B cell (primary cell): Measurements from ENCODE around the gene MCF2L. TPM values are rescaled to one million over a fixed set of nuclear protein-coding genes. Genes with fewer than 3 reads are reported as not detected.
A peak's percentile ranks its signal among the peaks of the same experiment; 100 is the strongest.

Experiments
- ATAC-seq: fragments of 200-7000 bp; cut with Tn5 transposase; one replicate; pipeline ENCODE4 v1.10.0; 2021; ENCODE audit warnings: low read depth, mild to moderate bottlenecking, moderate number of reproducible peaks, moderate library complexity
- CTCF ChIA-PET: fragments of 350-600 bp; sonication (Branson Sonifier 250); formaldehyde crosslinking; loops from one replicate; lab custom pipeline; 2021; ENCODE audit warnings: antibody characterized with exemption, inconsistent platforms; lab: Charles Lee
- POLR2A ChIA-PET: fragments of 350-600 bp; sonication (Branson Sonifier 250); formaldehyde crosslinking; loops from one replicate; lab custom pipeline; 2021; ENCODE audit warnings: antibody characterized with exemption; lab: Charles Lee
- DNase-seq: peaks from one replicate; pipeline ENCODE4 v3.0.0; 2013
- H2AFZ ChIP-seq: 2 replicates; pipeline ENCODE4 v1.6.1; 2012; ENCODE audit warnings: mild to moderate bottlenecking, low read depth, low read length; ENCODE audit not compliant: insufficient read depth, poor library complexity, severe bottlenecking
- H3K27ac ChIP-seq, 2 donors: 1 replicate in 1 of 2; 2 replicates in 1 of 2; pipeline ENCODE4 v1.5.1; 2012 to 2013; ENCODE audit warnings: low read length in 2 of 2, mild to moderate bottlenecking in 2 of 2, moderate library complexity in 1 of 2
- H3K27me3 ChIP-seq, 4 experiments: fragments of 200-600 bp in 1 of 4; sonication (generic) in 1 of 4; replicated peaks in 1 of 4; 1 replicate in 2 of 4; 2 replicates in 2 of 4; pipeline versions ENCODE4 v1.6.1 to v1.7.0; 2013 to 2016; ENCODE audit warnings: low read length in 3 of 4, mild to moderate bottlenecking in 2 of 4, mixed read lengths in 1 of 4, moderate library complexity in 1 of 4; ENCODE audit not compliant: insufficient read depth in 4 of 4, control insufficient read depth in 3 of 4; ENCODE audit errors: control extremely low read depth in 1 of 4
- H3K36me3 ChIP-seq, 2 experiments: replicated peaks in 1 of 2; 1 replicate in 1 of 2; 2 replicates in 1 of 2; pipeline versions ENCODE4 v1.6.1 to v1.7.1; 2013; ENCODE audit warnings: low read length in 1 of 2; ENCODE audit not compliant: insufficient read depth in 2 of 2, control insufficient read depth in 1 of 2; ENCODE audit errors: control extremely low read depth in 1 of 2, extremely low read depth in 1 of 2
- H3K4me1 ChIP-seq, 2 donors: fragments of 200-600 bp in 1 of 2; sonication (generic) in 1 of 2; 1 replicate in 1 of 2; 2 replicates in 1 of 2; pipeline versions ENCODE4 v1.5.1 to v1.6.1; 2013 to 2017; ENCODE audit warnings: low read length in 2 of 2; ENCODE audit not compliant: control insufficient read depth in 2 of 2, insufficient read depth in 2 of 2
- H3K4me2 ChIP-seq: replicated peaks from 2 replicates; pipeline ENCODE3; 2012; ENCODE audit warnings: mild to moderate bottlenecking, low read depth, low read length; ENCODE audit not compliant: poor library complexity, severe bottlenecking
- H3K4me3 ChIP-seq, 5 experiments: fragments of 200-600 bp in 1 of 5; sonication (generic) in 1 of 5; 1 replicate in 3 of 5; 2 replicates in 2 of 5; pipeline versions ENCODE4 v1.5.1 to v1.7.0; 2011 to 2016; ENCODE audit warnings: low read length in 4 of 5, mild to moderate bottlenecking in 4 of 5, low read depth in 2 of 5, control low read depth in 1 of 5, moderate library complexity in 1 of 5; ENCODE audit not compliant: insufficient read depth in 1 of 5; ENCODE audit errors: control extremely low read depth in 1 of 5, extremely low read depth in 1 of 5
- H3K79me2 ChIP-seq: fragments of 200-600 bp; sonication (generic); one replicate; pipeline ENCODE4 v1.6.0; 2016; ENCODE audit warnings: low read length; ENCODE audit not compliant: control insufficient read depth, insufficient read depth
- H3K9ac ChIP-seq: fragments of 200-600 bp; sonication (generic); 2 replicates; pipeline ENCODE4 v1.6.1; 2017; ENCODE audit warnings: mild to moderate bottlenecking, low read length, moderate library complexity
- H3K9me3 ChIP-seq, 3 donors: one replicate each; pipeline versions ENCODE4 v1.6.1 to v1.7.1; 2013; ENCODE audit warnings: low read length in 2 of 3; ENCODE audit not compliant: control insufficient read depth in 2 of 3, insufficient read depth in 1 of 3; ENCODE audit errors: control extremely low read depth in 1 of 3
- H4K20me1 ChIP-seq: 2 replicates; pipeline ENCODE4 v1.6.0; 2012; ENCODE audit warnings: mild to moderate bottlenecking, low read length; ENCODE audit not compliant: insufficient read depth, control insufficient read depth, poor library complexity, severe bottlenecking
- H3K27ac Mint-ChIP-seq: one replicate; pipeline ENCODE4 v1.8.0; 2021; ENCODE audit warnings: mixed read lengths
- H3K27me3 Mint-ChIP-seq: one replicate; pipeline ENCODE4 v1.8.0; 2021; ENCODE audit warnings: mixed read lengths
- H3K4me1 Mint-ChIP-seq: one replicate; pipeline ENCODE4 v1.8.0; 2021; ENCODE audit warnings: mixed read lengths
- H3K4me3 Mint-ChIP-seq: one replicate; pipeline ENCODE4 v1.8.0; 2021; ENCODE audit warnings: mixed read lengths
- H3K9me3 Mint-ChIP-seq: one replicate; pipeline ENCODE4 v1.8.0; 2022; ENCODE audit warnings: mixed read lengths; ENCODE audit not compliant: insufficient read depth
- EZH2 ChIP-seq: IDR thresholded peaks from 2 replicates; pipeline ENCODE4 v1.6.1; 2012; ENCODE audit warnings: borderline replicate concordance, low read depth, mild to moderate bottlenecking, moderate library complexity, low read length; ENCODE audit not compliant: insufficient read depth, poor library complexity, severe bottlenecking
- WGBS: methylation state at CpG from one replicate; pipeline ENCODE4 v1.1.5; 2013; ENCODE audit warnings: missing lambda C conversion rate; ENCODE audit not compliant: insufficient coverage; 5-methylcytosine and 5-hydroxymethylcytosine counted together
- intact Hi-C: fragments of 100-400 bp; cut with micrococcal nuclease; formaldehyde crosslinking; loops from one replicate; pipeline ENCODE4 v1.10.0; 2022
- polyA plus RNA-seq: library from polyadenylated mRNA; depleted of rRNA; stranded (reverse); fragments of >200 nt; gene quantifications from 2 replicates; pipeline ENCODE4 v1.2.3, GENCODE V29; 2012
- total RNA-seq, 2 donors: library from RNA; stranded (reverse); fragments of 120-200 nt in 1 of 2; gene quantifications; 1 replicate in 1 of 2; 2 replicates in 1 of 2; pipeline versions ENCODE4 v1.2.3 to v1.2.4, GENCODE V29; 2013 to 2022
- TF ChIP-seq, protein P1 (sequence below): fragments of 200-600 bp; IDR thresholded peaks from one replicate; pipeline ENCODE4 v1.8.0; 2022; ENCODE audit warnings: antibody characterized with exemption, mild to moderate bottlenecking

The MCF2L gene
- total and polyA plus RNA-seq, 2 donors (not counting 1 experiment from before 2014, with no cell fraction given) = 3.7 to 8.2 TPM

DNA sequence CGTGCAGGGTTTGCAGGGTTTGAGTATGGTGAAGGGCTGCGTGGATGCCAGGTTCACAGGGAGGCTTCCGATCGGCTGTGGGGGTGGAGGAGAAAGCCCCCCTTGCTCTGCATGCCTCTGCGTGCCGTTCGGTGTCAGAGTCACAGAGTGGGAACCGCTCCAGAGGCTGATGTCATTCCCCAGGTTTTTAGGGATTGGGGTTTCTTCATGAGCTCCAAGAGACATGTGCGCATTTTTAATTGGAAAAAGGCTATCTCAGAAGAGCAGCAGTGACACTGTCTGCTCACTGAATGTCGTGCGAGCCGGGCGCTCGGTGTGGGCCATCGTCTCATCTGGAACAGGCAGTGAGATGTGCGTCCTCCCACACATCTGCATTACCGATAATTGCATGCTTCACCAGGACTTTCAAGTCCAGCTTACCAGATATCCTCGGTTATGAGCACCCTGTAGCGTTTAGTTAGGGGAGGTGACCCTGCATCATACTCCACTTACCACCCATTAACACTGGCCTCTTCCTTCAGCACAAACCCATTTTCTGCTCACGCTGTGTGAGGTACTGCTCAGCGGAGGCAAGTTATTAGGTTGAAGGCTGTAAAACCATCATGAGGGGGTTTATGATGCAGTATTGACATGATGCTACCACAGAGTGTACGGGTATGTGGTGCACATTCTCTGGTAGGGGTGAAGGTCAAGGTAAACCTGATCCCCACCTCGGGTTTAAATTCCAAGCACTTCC is 1.7 kb downstream of the MCF2L start:
- H3K4me3 ChIP-seq = no peak overlapping the region
- DNase-seq = no peak
- 95% methylated on average over 19 of the region's 23 CpGs for WGBS
- Mint-ChIP-seq H3K4me1 (peaks cover 12% of the 10 kb centered on the region), H3K9me3 (no peaks in the 10 kb centered on the region), H3K27ac (no peak overlapping the region), H3K27me3 (peaks cover 23% of the 10 kb centered on the region), H3K4me3 (peak overlapping the region; percentile 91)
- no peak for ATAC-seq
- peaks cover 12 to 13% of the 10 kb centered on the region in 2 donors for H3K4me1 ChIP-seq
- no peaks in the 10 kb centered on the region for H3K36me3 ChIP-seq
- ChIA-PET POLR2A (no interaction called here), CTCF (interaction anchor here (1.6 to 2.2 kb wide), 2 partner anchors 28 to 59 kb away, joined by 5 to 9 read pairs; no protein-coding TSS in a partner anchor)
- H3K9me3 ChIP-seq = peaks cover 0 to 4% (median 0%) of the 10 kb centered on the region in 3 donors
- TF ChIP-seq, protein P1, sequence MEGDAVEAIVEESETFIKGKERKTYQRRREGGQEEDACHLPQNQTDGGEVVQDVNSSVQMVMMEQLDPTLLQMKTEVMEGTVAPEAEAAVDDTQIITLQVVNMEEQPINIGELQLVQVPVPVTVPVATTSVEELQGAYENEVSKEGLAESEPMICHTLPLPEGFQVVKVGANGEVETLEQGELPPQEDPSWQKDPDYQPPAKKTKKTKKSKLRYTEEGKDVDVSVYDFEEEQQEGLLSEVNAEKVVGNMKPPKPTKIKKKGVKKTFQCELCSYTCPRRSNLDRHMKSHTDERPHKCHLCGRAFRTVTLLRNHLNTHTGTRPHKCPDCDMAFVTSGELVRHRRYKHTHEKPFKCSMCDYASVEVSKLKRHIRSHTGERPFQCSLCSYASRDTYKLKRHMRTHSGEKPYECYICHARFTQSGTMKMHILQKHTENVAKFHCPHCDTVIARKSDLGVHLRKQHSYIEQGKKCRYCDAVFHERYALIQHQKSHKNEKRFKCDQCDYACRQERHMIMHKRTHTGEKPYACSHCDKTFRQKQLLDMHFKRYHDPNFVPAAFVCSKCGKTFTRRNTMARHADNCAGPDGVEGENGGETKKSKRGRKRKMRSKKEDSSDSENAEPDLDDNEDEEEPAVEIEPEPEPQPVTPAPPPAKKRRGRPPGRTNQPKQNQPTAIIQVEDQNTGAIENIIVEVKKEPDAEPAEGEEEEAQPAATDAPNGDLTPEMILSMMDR = no peak
- no peak for TF ChIP-seq EZH2
- H3K9ac ChIP-seq = no peak overlapping the region
- peaks cover 0 to 14% (median 2%) of the 10 kb centered on the region in 4 experiments for H3K27me3 ChIP-seq
- no peak overlapping the region for H2AFZ ChIP-seq
- intact Hi-C loops = no loop called here
- no peaks in the 10 kb centered on the region for H3K79me2 ChIP-seq
- no peaks in the 10 kb centered on the region for H4K20me1 ChIP-seq
- H3K27ac ChIP-seq = no peak overlapping the region
- H3K4me2 ChIP-seq = no peak overlapping the region

DNA sequence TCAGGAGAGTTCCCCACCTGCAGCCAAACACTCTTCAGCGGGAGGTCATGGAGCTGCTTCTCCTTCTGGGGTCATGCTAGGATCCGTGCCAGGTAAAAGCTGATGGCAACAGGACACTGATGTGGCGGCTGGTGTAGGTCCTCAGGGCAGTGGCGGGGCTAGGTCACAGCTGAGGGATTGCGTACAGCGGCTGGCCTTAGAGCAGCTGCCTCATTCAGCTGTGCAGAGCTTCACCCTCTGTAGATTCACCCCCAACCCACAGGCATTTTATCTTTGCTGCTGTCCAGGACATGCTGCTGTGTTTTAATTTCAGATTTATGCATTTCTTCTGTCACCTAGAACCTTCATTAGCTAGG is 2.3 kb downstream of the MCF2L start:
- Histone ChIP-seq H3K4me3 (no peak overlapping the region), H3K9me3 (peaks cover 0 to 4% (median 0%) of the 10 kb centered on the region in 3 donors), H3K79me2 (no peaks in the 10 kb centered on the region), H4K20me1 (no peaks in the 10 kb centered on the region), H3K9ac (no peak overlapping the region), H2AFZ (no peak overlapping the region), H3K27me3 (peaks cover 0 to 14% (median 2%) of the 10 kb centered on the region in 4 experiments), H3K36me3 (no peaks in the 10 kb centered on the region), H3K4me2 (no peak overlapping the region), H3K27ac (no peak overlapping the region), H3K4me1 (peaks cover 12 to 13% of the 10 kb centered on the region in 2 donors)
- peaks cover 21% of the 10 kb centered on the region for H3K27me3 Mint-ChIP-seq
- WGBS = 94% methylated on average over 6 of the region's 6 CpGs
- peaks cover 12% of the 10 kb centered on the region for H3K4me1 Mint-ChIP-seq
- no peak overlapping the region for H3K4me3 Mint-ChIP-seq
- TF ChIP-seq EZH2 = no peak
- TF ChIP-seq, protein P1 = no peak
- ATAC-seq (no peak), DNase-seq (no peak)
- no peak overlapping the region for H3K27ac Mint-ChIP-seq
- ChIA-PET CTCF (interaction anchor here (2.2 kb wide), 1 partner anchor 58 kb away, joined by 9 read pairs; no protein-coding TSS in a partner anchor), POLR2A (no interaction called here)
- H3K9me3 Mint-ChIP-seq = no peaks in the 10 kb centered on the region
- intact Hi-C loops = no loop called here
